SK-N-SH treated with all-trans-retinoic acid at 6 μM for 48 hours (cell line): Measurements from ENCODE around the gene RGS9BP.
"Not testable (repeated sequence)": the region's sequence is repeated elsewhere in the genome, so short reads cannot be mapped to it uniquely, and the experiment has no call there.

Experiments
- ATAC-seq: fragments of 200-7000 bp; cut with Tn5 transposase; 3 replicates; pipeline ENCODE4 v1.9.1; 2020; ENCODE audit warnings: mild to moderate bottlenecking, moderate library complexity
- ARNTL ChIP-seq: fragments of 450-650 bp; formaldehyde crosslinking; IDR thresholded peaks from 2 replicates; pipeline ENCODE4 v1.5.0; 2020; ENCODE audit warnings: low read depth, mild to moderate bottlenecking, moderate library complexity, borderline replicate concordance
- BACH2 ChIP-seq: fragments of 250-450 bp; sonication (Bioruptor Pico); IDR thresholded peaks from 2 replicates; pipeline ENCODE4 v1.9.0; 2021; ENCODE audit warnings: mild to moderate bottlenecking, borderline replicate concordance
- CSDC2 ChIP-seq: fragments of 250-450 bp; sonication (Bioruptor Pico); IDR thresholded peaks from 2 replicates; pipeline ENCODE4 v1.5.0; 2020; ENCODE audit warnings: mild to moderate bottlenecking, moderate library complexity
- CSRNP3 ChIP-seq: fragments of 250-450 bp; sonication (Bioruptor Pico); IDR thresholded peaks from 2 replicates; pipeline ENCODE4 v1.5.1; 2021; ENCODE audit warnings: mild to moderate bottlenecking, moderate library complexity
- ESRRG ChIP-seq: fragments of 250-450 bp; sonication (Bioruptor Pico); IDR thresholded peaks from 2 replicates; pipeline ENCODE4 v1.6.1; 2021; ENCODE audit warnings: mild to moderate bottlenecking
- GLIS3 ChIP-seq: fragments of 250-450 bp; sonication (Bioruptor Pico); IDR thresholded peaks from 2 replicates; pipeline ENCODE4 v1.5.0; 2020; ENCODE audit warnings: mild to moderate bottlenecking, moderate library complexity
- ISL1 ChIP-seq: fragments of 250-450 bp; sonication (Bioruptor Pico); IDR thresholded peaks from 2 replicates; pipeline ENCODE4 v2.1.2; 2022; ENCODE audit warnings: mild to moderate bottlenecking, moderate library complexity
- OSR1 ChIP-seq: fragments of 250-450 bp; sonication (Bioruptor Pico); IDR thresholded peaks from 2 replicates; pipeline ENCODE4 v1.8.0; 2022; ENCODE audit warnings: moderate library complexity, mild to moderate bottlenecking, inconsistent platforms
- PATZ1 ChIP-seq: fragments of 250-450 bp; sonication (Bioruptor Pico); IDR thresholded peaks from 2 replicates; pipeline ENCODE4 v1.8.0; 2020; ENCODE audit warnings: mild to moderate bottlenecking, moderate library complexity, borderline replicate concordance
- POU6F1 ChIP-seq: fragments of 250-450 bp; sonication (Bioruptor Pico); IDR thresholded peaks from 2 replicates; pipeline ENCODE4 v1.8.0; 2021; ENCODE audit warnings: low read depth, mild to moderate bottlenecking, moderate library complexity, borderline replicate concordance
- PPARA ChIP-seq: fragments of 250-450 bp; sonication (Bioruptor Pico); IDR thresholded peaks from 2 replicates; pipeline ENCODE4 v1.5.0; 2020; ENCODE audit warnings: mild to moderate bottlenecking, borderline replicate concordance
- RARB ChIP-seq: fragments of 250-450 bp; sonication (Bioruptor Pico); IDR thresholded peaks from 2 replicates; pipeline ENCODE4 v1.8.0; 2021; ENCODE audit warnings: mild to moderate bottlenecking, moderate library complexity
- TCF4 ChIP-seq: fragments of 250-450 bp; sonication (Bioruptor Pico); IDR thresholded peaks from 2 replicates; pipeline ENCODE4 v1.8.0; 2021; ENCODE audit warnings: mild to moderate bottlenecking, moderate library complexity, borderline replicate concordance
- ZC3H10 ChIP-seq: fragments of 250-450 bp; sonication (Bioruptor Pico); IDR thresholded peaks from 2 replicates; pipeline ENCODE4 v1.5.1; 2021; ENCODE audit warnings: mild to moderate bottlenecking, moderate library complexity
- ZFP30 ChIP-seq: fragments of 450-650 bp; formaldehyde crosslinking; IDR thresholded peaks from 2 replicates; pipeline ENCODE4 v1.5.0; 2022; ENCODE audit warnings: mild to moderate bottlenecking, moderate library complexity
- ZNF565 ChIP-seq: fragments of 450-650 bp; formaldehyde crosslinking; conservative IDR thresholded peaks from 2 replicates; pipeline ENCODE4 v1.5.0; 2020; ENCODE audit warnings: low read depth, mild to moderate bottlenecking, moderate library complexity
- ZNF70 ChIP-seq: fragments of 450-650 bp; formaldehyde crosslinking; IDR thresholded peaks from 2 replicates; pipeline ENCODE4 v1.5.0; 2020; ENCODE audit warnings: mild to moderate bottlenecking, moderate library complexity
- ZNF8 ChIP-seq: fragments of 450-650 bp; formaldehyde crosslinking; IDR thresholded peaks from 2 replicates; pipeline ENCODE4 v1.5.0; 2020; ENCODE audit warnings: mild to moderate bottlenecking, moderate library complexity
- TF ChIP-seq, protein P1 (sequence below): fragments of 250-450 bp; sonication (Bioruptor Pico); IDR thresholded peaks from 2 replicates; pipeline ENCODE4 v1.5.1; 2020; ENCODE audit warnings: low read depth, mild to moderate bottlenecking, moderate library complexity

Gene RGS9BP

DNA sequence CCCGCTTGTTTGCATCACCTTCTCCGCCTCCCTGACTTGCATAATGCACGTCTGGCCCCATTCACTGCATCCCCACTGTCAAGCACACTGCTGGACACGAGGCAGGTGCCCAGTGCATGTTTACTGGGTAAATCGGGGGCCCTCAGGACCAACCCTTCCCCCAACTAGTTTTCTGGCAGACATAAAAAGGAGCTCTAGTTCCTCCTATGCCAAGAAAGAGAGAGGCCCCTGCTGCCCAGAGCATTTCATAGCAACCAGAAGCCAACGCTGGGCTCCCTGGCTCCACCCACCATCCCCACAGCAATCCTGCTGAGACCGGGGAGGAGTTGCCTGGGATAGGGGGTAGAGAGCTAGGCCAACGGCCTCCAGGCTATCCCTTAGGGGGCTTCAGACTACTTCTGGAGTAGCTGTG, 23.9 kb upstream of the RGS9BP start:
- no peak for TF ChIP-seq GLIS3 (CRISPR knock-in tag)
- no peak for TF ChIP-seq PATZ1
- TF ChIP-seq CSDC2 (CRISPR knock-in tag): no peak
- no peak for TF ChIP-seq BACH2 (CRISPR knock-in tag)
- no peak for TF ChIP-seq OSR1 (CRISPR knock-in tag)
- TF ChIP-seq ARNTL (CRISPR knock-in tag): no peak
- no peak for TF ChIP-seq ZNF565
- no peak for TF ChIP-seq ZNF70 (CRISPR knock-in tag)
- TF ChIP-seq POU6F1: no peak
- no peak for TF ChIP-seq PPARA (CRISPR knock-in tag)
- TF ChIP-seq ZFP30 (CRISPR knock-in tag): no peak
- no peak for TF ChIP-seq TCF4 (CRISPR knock-in tag)
- TF ChIP-seq, all 23 proteins: peak for 0
- ATAC-seq: peak; percentile 53; the same call in 1 of the 3 replicates

- ATAC-seq: not testable (repeated sequence)
These were observed 23.3 kb upstream of the RGS9BP start for GRCh38 chr19:32652331-32652730.

DNA sequence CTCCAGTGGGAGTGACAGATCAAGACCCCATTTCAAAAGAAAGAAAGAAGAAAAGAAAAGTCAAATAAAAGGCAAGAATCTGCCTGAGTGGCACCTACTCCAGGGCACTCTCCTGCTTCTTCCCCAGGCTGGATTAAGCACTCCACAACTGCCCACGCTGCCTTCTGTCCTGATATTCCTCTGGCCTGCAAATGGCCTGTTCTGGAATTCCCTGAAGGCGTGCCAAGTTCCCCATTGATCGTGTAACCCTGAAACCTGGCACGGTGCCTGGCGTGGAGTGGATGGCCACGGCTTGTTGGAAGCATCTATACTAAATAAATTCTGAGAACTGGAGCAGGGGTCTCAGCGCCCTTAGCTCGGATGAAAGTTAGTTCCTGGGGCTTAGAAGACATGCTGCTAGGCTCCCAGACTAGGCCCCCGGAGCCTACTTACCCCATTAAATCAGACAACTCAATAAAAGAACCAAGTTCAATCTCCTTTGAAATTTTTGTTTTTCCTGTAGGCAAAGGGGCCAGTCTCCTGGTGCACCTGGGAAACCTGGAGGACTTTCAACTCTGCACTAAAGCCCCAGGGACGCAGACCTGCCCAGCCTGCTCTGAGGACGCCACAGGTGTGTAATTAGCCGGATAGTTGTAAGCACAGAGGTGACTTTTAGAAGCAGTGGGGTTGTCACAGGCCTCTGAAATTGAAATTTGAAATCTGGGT, 22.6 kb upstream of the RGS9BP start:
- TF ChIP-seq ZC3H10: no peak
- no peak for TF ChIP-seq ZFP30 (CRISPR knock-in tag)
- TF ChIP-seq, all 23 proteins: peak for 0
- ATAC-seq: peak; percentile 75

GRCh38 chr19:32653599-32653915, 22.1 kb upstream of the RGS9BP start:
- no peak for TF ChIP-seq CSDC2 (CRISPR knock-in tag)
- ATAC-seq: no peak

GRCh38 chr19:32656379-32656778, 19.3 kb upstream of the RGS9BP start:
- ATAC-seq: not testable (repeated sequence)

DNA sequence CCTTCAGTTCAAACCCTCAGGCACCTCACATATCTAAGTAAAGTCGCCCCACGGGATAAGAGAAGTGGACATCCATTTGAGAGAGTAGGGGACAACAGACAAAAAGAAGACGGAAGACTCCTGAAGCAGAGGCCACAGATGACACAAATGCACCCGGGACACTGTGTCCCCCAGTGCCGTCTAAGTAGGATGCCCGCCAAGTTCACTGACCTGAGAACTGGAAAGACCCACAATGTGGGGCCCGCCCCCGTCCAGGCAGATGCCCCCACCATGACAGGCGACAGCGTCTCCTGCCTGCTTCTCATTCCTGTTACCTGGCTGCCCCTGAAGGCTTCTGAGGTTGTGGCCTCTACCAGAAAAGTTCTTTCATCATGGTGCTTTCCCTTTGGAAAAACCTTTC, 17.6 kb upstream of the RGS9BP start:
- TF ChIP-seq ARNTL (CRISPR knock-in tag) (no peak), TCF4 (CRISPR knock-in tag) (no peak), CSDC2 (CRISPR knock-in tag) (no peak), GLIS3 (CRISPR knock-in tag) (no peak), ZNF8 (CRISPR knock-in tag) (no peak), ZNF565 (no peak), RARB (CRISPR knock-in tag) (no peak), CSRNP3 (CRISPR knock-in tag) (no peak), ESRRG (no peak), ZNF70 (CRISPR knock-in tag) (no peak), ISL1 (no peak), PPARA (CRISPR knock-in tag) (no peak)
- TF ChIP-seq, protein P1, sequence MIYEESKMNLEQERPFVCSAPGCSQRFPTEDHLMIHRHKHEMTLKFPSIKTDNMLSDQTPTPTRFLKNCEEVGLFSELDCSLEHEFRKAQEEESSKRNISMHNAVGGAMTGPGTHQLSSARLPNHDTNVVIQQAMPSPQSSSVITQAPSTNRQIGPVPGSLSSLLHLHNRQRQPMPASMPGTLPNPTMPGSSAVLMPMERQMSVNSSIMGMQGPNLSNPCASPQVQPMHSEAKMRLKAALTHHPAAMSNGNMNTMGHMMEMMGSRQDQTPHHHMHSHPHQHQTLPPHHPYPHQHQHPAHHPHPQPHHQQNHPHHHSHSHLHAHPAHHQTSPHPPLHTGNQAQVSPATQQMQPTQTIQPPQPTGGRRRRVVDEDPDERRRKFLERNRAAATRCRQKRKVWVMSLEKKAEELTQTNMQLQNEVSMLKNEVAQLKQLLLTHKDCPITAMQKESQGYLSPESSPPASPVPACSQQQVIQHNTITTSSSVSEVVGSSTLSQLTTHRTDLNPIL: no peak
- TF ChIP-seq, all 23 proteins: peak for 0
- ATAC-seq: no peak
